Activated CD8-positive, alpha-beta T cell treated with anti-CD3 and anti-CD28 coated beads for 36 hours (primary cell): ENCODE measurements around the gene GYG1. TPM values are rescaled to one million over a fixed set of nuclear protein-coding genes. Genes with fewer than 3 reads are reported as not detected.

Source experiments
- ATAC-seq: fragments of 200-7000 bp; cut with Tn5 transposase; one replicate; pipeline ENCODE4 v1.10.0; 2021; ENCODE audit warnings: mild to moderate bottlenecking, moderate library complexity
- CTCF ChIA-PET: fragments of 350-600 bp; sonication (Branson Sonifier 250); formaldehyde crosslinking; loops from one replicate; lab custom pipeline; 2021; ENCODE audit warnings: antibody characterized with exemption; lab: Charles Lee
- POLR2A ChIA-PET: fragments of 350-600 bp; sonication (Branson Sonifier 250); formaldehyde crosslinking; loops from one replicate; lab custom pipeline; 2021; ENCODE audit warnings: antibody characterized with exemption; lab: Charles Lee
- DNase-seq: peaks from one replicate; pipeline ENCODE4 v3.0.0-alpha.2; 2020
- H3K27ac Mint-ChIP-seq: one replicate; pipeline ENCODE4 v1.8.0; 2021; ENCODE audit warnings: mild to moderate bottlenecking, mixed read lengths
- H3K27me3 Mint-ChIP-seq: one replicate; pipeline ENCODE4 v1.8.0; 2021; ENCODE audit warnings: mixed read lengths
- H3K36me3 Mint-ChIP-seq: one replicate; pipeline ENCODE4 v1.8.0; 2021; ENCODE audit warnings: low read depth, mixed read lengths
- H3K4me1 Mint-ChIP-seq: one replicate; pipeline ENCODE4 v1.8.0; 2021; ENCODE audit warnings: low read depth, mixed read lengths
- H3K4me3 Mint-ChIP-seq: one replicate; pipeline ENCODE4 v1.8.0; 2021; ENCODE audit warnings: mild to moderate bottlenecking, moderate library complexity, mixed read lengths
- H3K9me3 Mint-ChIP-seq: one replicate; pipeline ENCODE4 v1.8.0; 2021; ENCODE audit warnings: mixed read lengths
- CTCF ChIP-seq: fragments of 200-600 bp; IDR thresholded peaks from one replicate; pipeline ENCODE4 v1.8.0; 2022; ENCODE audit warnings: antibody characterized with exemption, mild to moderate bottlenecking
- intact Hi-C: fragments of 100-400 bp; cut with micrococcal nuclease; formaldehyde crosslinking; loops from one replicate; pipeline ENCODE4 v1.10.0; 2022
- total RNA-seq, 2 experiments: library from RNA; stranded (reverse); gene quantifications; one replicate each; pipeline ENCODE4 v1.2.3, GENCODE V29; 2021

GYG1 gene
- total RNA-seq, 2 experiments from 2014 or later, result 16.0 to 18.3 TPM

- Mint-ChIP-seq H3K27me3 (no peaks in the 10 kb centered on the region), H3K36me3 (peaks cover 31% of the 10 kb centered on the region), H3K9me3 (no peaks in the 10 kb centered on the region), H3K27ac (no peak overlapping the region), H3K4me3 (no peak overlapping the region), H3K4me1 (peaks cover 3% of the 10 kb centered on the region)
- DNase-seq (no peak), ATAC-seq (no peak)
- ChIA-PET CTCF (no interaction called here), POLR2A (no interaction called here)
- TF ChIP-seq CTCF, result no peak
- intact Hi-C loops, result no loop called here
Measured at GRCh38 chr3:149058602-149059001, 67.3 kb downstream of the GYG1 start.

GRCh38 chr3:149061776-149062175, 70.4 kb downstream of the GYG1 start:
- Mint-ChIP-seq H3K9me3 (no peaks in the 10 kb centered on the region), H3K4me1 (peaks cover 3% of the 10 kb centered on the region), H3K27ac (no peak overlapping the region), H3K36me3 (peaks cover 10% of the 10 kb centered on the region), H3K4me3 (no peak overlapping the region), H3K27me3 (no peaks in the 10 kb centered on the region)
- DNase-seq (no peak), ATAC-seq (no peak)
- intact Hi-C loops, result no loop called here
- CTCF ChIA-PET, result no interaction called here
- TF ChIP-seq CTCF, result no peak
- POLR2A ChIA-PET, result no interaction called here

DNA sequence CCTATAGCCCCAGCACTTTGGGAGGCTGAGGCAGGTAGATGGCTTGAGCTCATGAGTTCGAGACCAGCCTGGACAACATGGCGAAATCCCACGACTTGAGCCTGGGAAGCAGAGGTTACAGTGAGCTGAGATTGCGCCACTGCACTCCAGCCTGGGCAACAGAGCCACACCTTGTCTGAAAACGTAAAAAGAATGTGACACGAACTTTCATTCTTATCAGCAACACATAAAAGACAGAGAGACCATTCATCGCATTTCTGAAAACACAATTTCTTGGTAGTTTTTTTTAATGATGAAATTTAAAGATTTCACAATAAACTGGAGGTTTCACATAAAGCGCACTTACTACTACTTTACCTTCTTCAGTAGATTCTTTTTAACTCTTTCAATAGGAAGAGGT, 76.5 kb downstream of the GYG1 start:
- H3K27me3 Mint-ChIP-seq, result no peaks in the 10 kb centered on the region
- ATAC-seq (no peak), DNase-seq (no peak)
- ChIA-PET CTCF (no interaction called here), POLR2A (no interaction called here)
- intact Hi-C loops, result no loop called here
- H3K36me3 Mint-ChIP-seq, result peaks cover 17% of the 10 kb centered on the region
- H3K27ac Mint-ChIP-seq, result no peak overlapping the region
- no peaks in the 10 kb centered on the region for H3K9me3 Mint-ChIP-seq
- no peak overlapping the region for H3K4me3 Mint-ChIP-seq
- H3K4me1 Mint-ChIP-seq, result no peaks in the 10 kb centered on the region
- TF ChIP-seq CTCF, result no peak

Other genes starting within 250 kb of the GYG1 start
- gene CPB1, start 163.7 kb upstream of the GYG1 start, total RNA-seq, result not detected
- not detected for gene CPA3, start 126.2 kb upstream of the GYG1 start, total RNA-seq
- gene HLTF, start 95.0 kb downstream of the GYG1 start, total RNA-seq, result 10 to 100 TPM; 20.7 to 23.8 TPM
- gene HPS3, start 138.1 kb downstream of the GYG1 start, total RNA-seq, result 10 to 100 TPM; 16.4 to 18.2 TPM
- not detected for gene CP, start 230.3 kb downstream of the GYG1 start, total RNA-seq